Esophagus squamous epithelium (tissue), 5 donors: ENCODE results near the gene THSD7B. TPM values are rescaled to one million over a fixed set of nuclear protein-coding genes. Genes with fewer than 3 reads are reported as not detected.

Experiments used
- DNase-seq: peaks from one replicate; lab custom pipeline; 2025; lab: John Stamatoyannopoulos, UW
- H3K27ac ChIP-seq, 4 donors: fragments of 200-600 bp; sonication (generic); one replicate each; pipeline ENCODE4 v1.5.1; 2016 to 2019; ENCODE audit warnings: mild to moderate bottlenecking in 1 of 4
- H3K27me3 ChIP-seq, 4 donors: fragments of 200-600 bp; sonication (generic); 1 replicate in 3 of 4; 2 replicates in 1 of 4; pipeline versions ENCODE4 v1.5.1 to v1.6.0; 2017 to 2021; ENCODE audit warnings: antibody characterized with exemption in 1 of 4
- H3K36me3 ChIP-seq, 3 donors: fragments of 200-600 bp; sonication (generic); one replicate each; pipeline ENCODE4 v1.5.1; 2016 to 2019
- H3K4me1 ChIP-seq, 3 donors: fragments of 200-600 bp; sonication (generic); one replicate each; pipeline ENCODE4 v1.5.1; 2017 to 2019
- H3K4me3 ChIP-seq, 4 donors: fragments of 200-600 bp; sonication (generic); 1 replicate in 3 of 4; 2 replicates in 1 of 4; pipeline ENCODE4 v1.5.1; 2016 to 2019; ENCODE audit warnings: mild to moderate bottlenecking in 2 of 4, moderate library complexity in 1 of 4
- H3K9me3 ChIP-seq, 3 donors: fragments of 200-600 bp; sonication (generic); one replicate each; pipeline ENCODE4 v1.5.1; 2016 to 2019
- CTCF ChIP-seq, 6 experiments: fragments of 450-650 bp in 4 of 6; fragments of 200-600 bp in 2 of 6; sonication (generic) in 2 of 6; IDR thresholded peaks; one replicate each; pipeline ENCODE4 v1.5.1; 2016 to 2019; ENCODE audit warnings: antibody characterized with exemption in 6 of 6, mild to moderate bottlenecking in 4 of 6, moderate library complexity in 4 of 6
- POLR2A ChIP-seq, 4 donors: fragments of 450-650 bp; IDR thresholded peaks; one replicate each; pipeline ENCODE4 v1.6.1; 2017; ENCODE audit warnings: antibody characterized with exemption in 4 of 4, mild to moderate bottlenecking in 4 of 4, moderate library complexity in 3 of 4
- WGBS, 2 donors: methylation state at CpG; one replicate each; pipeline ENCODE4 v1.1.5; 2018; 5-methylcytosine and 5-hydroxymethylcytosine counted together
- intact Hi-C: fragments of 100-400 bp; cut with DNase I; formaldehyde crosslinking; loops from one replicate; pipeline ENCODE4 v1.15.0; 2022
- total RNA-seq, 4 donors: library from RNA; depleted of rRNA; stranded (reverse); fragments of >200 nt; gene quantifications; one replicate each; pipeline ENCODE4 v1.1.0, GENCODE V29; 2016
- donor health status: DM: yes; HTN: yes; CAD: no.

The THSD7B gene
- total RNA-seq, 4 donors from 2014 or later: 0.31 to 0.97 (median 0.72) TPM

- intact Hi-C loops: no loop called here
- no peaks in the 10 kb centered on the region for H3K36me3 ChIP-seq
- DNase-seq: no peak
- H3K27ac ChIP-seq: no peak overlapping the region
- H3K27me3 ChIP-seq: no peaks in the 10 kb centered on the region
- WGBS, 2 donors: 56 to 67% methylated on average over 1 of the region's 1 CpG
- H3K4me3 ChIP-seq: no peak overlapping the region
- H3K9me3 ChIP-seq: no peaks in the 10 kb centered on the region
- TF ChIP-seq POLR2A (IDR thresholded peaks at IDR 0.05): no peak
- no peak for TF ChIP-seq CTCF (IDR thresholded peaks at IDR 0.05)
- H3K4me1 ChIP-seq: no peaks in the 10 kb centered on the region
Measured at GRCh38 chr2:136844546-136844945, 79.2 kb downstream of the THSD7B start.

GRCh38 chr2:136858656-136859055 lies 93.3 kb downstream of the THSD7B start:
- no peaks in the 10 kb centered on the region for H3K9me3 ChIP-seq
- no peak overlapping the region for H3K4me3 ChIP-seq
- intact Hi-C loops: no loop called here
- H3K27me3 ChIP-seq: no peaks in the 10 kb centered on the region
- 41 to 56% methylated on average over 7 of the region's 7 CpGs for WGBS, 2 donors
- no peaks in the 10 kb centered on the region for H3K4me1 ChIP-seq
- no peak overlapping the region for H3K27ac ChIP-seq
- no peaks in the 10 kb centered on the region for H3K36me3 ChIP-seq
- DNase-seq: no peak
- TF ChIP-seq CTCF (IDR thresholded peaks at IDR 0.05) (no peak), POLR2A (IDR thresholded peaks at IDR 0.05) (no peak)

- H3K27me3 ChIP-seq: no peaks in the 10 kb centered on the region
- no peaks in the 10 kb centered on the region for H3K9me3 ChIP-seq
- 65 to 84% methylated on average over 2 of the region's 2 CpGs for WGBS, 2 donors
- intact Hi-C loops: no loop called here
- no peak for DNase-seq
- no peaks in the 10 kb centered on the region for H3K4me1 ChIP-seq
- no peak overlapping the region for H3K27ac ChIP-seq
- TF ChIP-seq CTCF (IDR thresholded peaks at IDR 0.05) (no peak), POLR2A (IDR thresholded peaks at IDR 0.05) (no peak)
- no peaks in the 10 kb centered on the region for H3K36me3 ChIP-seq
- H3K4me3 ChIP-seq: no peak overlapping the region
Measured at GRCh38 chr2:136860443-136860958, 95.2 kb downstream of the THSD7B start.

- Histone ChIP-seq H3K27me3 (no peaks in the 10 kb centered on the region), H3K4me3 (no peak overlapping the region), H3K36me3 (no peaks in the 10 kb centered on the region), H3K9me3 (no peaks in the 10 kb centered on the region), H3K4me1 (no peaks in the 10 kb centered on the region), H3K27ac (no peak overlapping the region)
- TF ChIP-seq POLR2A (IDR thresholded peaks at IDR 0.05) (no peak), CTCF (IDR thresholded peaks at IDR 0.05) (no peak)
- 54 to 78% methylated on average over 6 of the region's 6 CpGs for WGBS, 2 donors
- intact Hi-C loops: no loop called here
- DNase-seq: no peak
Measured at GRCh38 chr2:136863468-136863867, 98.1 kb downstream of the THSD7B start.

- Histone ChIP-seq H3K4me3 (no peak overlapping the region), H3K9me3 (no peaks in the 10 kb centered on the region), H3K27ac (no peak overlapping the region), H3K36me3 (no peaks in the 10 kb centered on the region), H3K27me3 (no peaks in the 10 kb centered on the region), H3K4me1 (no peaks in the 10 kb centered on the region)
- 28 to 41% methylated on average over 4 of the region's 4 CpGs for WGBS, 2 donors
- no peak for TF ChIP-seq CTCF (IDR thresholded peaks at IDR 0.05)
- TF ChIP-seq POLR2A (IDR thresholded peaks at IDR 0.05): no peak
- intact Hi-C loops: no loop called here
- DNase-seq: no peak
Measured at GRCh38 chr2:136863874-136864273, 98.5 kb downstream of the THSD7B start.
